Spleen (tissue), 7 donors: ENCODE measurements around the gene OXNAD1.

Source experiments
- CTCF ChIP-seq, 11 experiments: fragments of 200-600 bp in 7 of 11; fragments of 450-650 bp in 4 of 11; sonication (generic) in 4 of 11; IDR thresholded peaks in 8 of 11; conservative IDR thresholded peaks in 3 of 11; 1 replicate in 7 of 11; 2 replicates in 4 of 11; pipeline versions ENCODE4 v1.4.0 to v1.8.0; 2016 to 2021; ENCODE audit warnings: antibody characterized with exemption in 11 of 11, inconsistent platforms in 4 of 11, mild to moderate bottlenecking in 1 of 11
- POLR2AphosphoS5 ChIP-seq, 3 donors: sonication (generic); formaldehyde crosslinking; IDR thresholded peaks; one replicate each; pipeline ENCODE4 v1.5.1; 2017; ENCODE audit warnings: antibody characterized with exemption in 3 of 3
- donor health status: DM: no; HTN: no; CAD: no; lungs with moderate emphysema.
- donor health status: DM: no; HTN: no; CAD: no.
- donor health status: DM: no; HTN: no; CAD: no.

- TF ChIP-seq POLR2AphosphoS5 (IDR thresholded peaks at IDR 0.05): no peak
- no peak for TF ChIP-seq CTCF (IDR thresholded peaks at IDR 0.05 in 8 of 11, conservative IDR thresholded peaks at IDR 0.05 in 3 of 11)
Measured at GRCh38 chr3:16347548-16347947, 82.5 kb downstream of the OXNAD1 start.
